GM19025 (cell line): ENCODE data around the gene CRYBA2.

Source experiments
- ATAC-seq: cut with Tn5 transposase; IDR thresholded peaks from one replicate; pipeline ENCODE4 v1.9.1; 2021; ENCODE audit warnings: mild to moderate bottlenecking, low read depth, moderate library complexity; ENCODE audit not compliant: unreplicated experiment

Gene CRYBA2

DNA sequence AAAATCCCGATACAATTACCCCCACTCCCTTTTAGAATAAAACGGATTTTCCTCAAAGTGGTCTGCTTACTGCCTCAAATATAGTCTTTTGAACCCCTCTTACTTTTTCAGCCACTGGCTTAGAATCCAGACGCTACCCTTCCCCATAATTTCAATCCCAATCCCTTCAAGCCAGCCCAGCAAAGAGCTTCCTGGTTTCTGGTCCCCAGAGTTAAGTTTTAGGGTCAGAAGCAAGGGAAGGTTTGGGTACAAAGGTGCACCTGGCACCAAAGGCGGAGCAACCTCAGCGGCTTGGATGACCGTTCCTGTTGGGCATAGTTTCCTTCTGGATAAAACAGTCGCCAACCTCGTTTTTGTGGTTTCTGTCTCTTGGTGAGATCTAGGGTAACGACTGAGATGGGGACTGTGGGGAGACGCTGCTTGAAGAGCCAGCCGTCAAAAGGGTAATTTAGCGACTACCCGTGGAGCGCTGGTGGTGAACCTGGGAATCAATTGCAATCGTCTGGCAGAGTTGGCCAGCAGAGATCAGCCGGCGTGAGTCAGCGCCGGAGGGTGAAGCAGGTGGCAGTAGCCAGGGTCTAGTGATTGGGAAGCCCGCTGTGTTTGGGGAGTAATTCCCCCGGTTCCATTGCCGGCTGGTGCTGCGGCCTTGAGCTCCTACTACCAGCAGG lies 9.8 kb downstream of the CRYBA2 start:
- no peak for ATAC-seq

DNA sequence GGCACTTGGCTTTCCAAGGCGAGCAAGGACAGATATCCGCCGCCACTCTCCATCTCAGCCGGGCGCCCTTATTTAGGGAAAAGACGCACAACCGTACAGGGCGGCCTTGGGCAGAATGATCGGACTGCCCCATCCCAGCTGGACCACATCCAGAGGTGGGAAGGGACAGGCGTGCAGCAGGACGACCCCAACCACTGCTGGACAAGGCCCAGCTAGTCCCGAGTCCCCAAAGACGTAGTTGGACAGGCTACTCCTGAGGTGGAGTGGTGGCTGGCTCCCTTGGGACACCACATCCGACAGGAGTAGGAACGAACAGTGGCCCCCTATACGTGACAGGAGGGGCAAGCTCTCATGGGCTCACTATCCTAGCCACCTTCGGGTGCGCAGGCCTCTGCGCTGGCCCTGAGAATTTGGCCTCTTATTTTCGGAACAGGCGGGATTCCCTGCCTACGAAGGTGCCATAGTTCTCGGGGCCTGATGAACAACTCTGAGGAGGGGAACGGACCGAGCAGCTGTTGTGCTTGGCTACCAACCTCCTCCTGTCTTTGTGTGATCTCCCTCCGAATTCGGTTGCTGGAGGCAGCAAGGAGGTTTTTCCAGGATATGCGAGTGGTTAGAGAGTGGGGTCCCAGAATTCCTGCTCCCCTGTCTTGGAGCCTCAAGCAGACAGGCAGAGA lies 10.5 kb downstream of the CRYBA2 start:
- ATAC-seq: no peak

GRCh38 chr2:218981881-218982585 lies 11.2 kb downstream of the CRYBA2 start:
- no peak for ATAC-seq

- no peak for ATAC-seq
These were observed 11.8 kb downstream of the CRYBA2 start for GRCh38 chr2:218981390-218981880.

DNA sequence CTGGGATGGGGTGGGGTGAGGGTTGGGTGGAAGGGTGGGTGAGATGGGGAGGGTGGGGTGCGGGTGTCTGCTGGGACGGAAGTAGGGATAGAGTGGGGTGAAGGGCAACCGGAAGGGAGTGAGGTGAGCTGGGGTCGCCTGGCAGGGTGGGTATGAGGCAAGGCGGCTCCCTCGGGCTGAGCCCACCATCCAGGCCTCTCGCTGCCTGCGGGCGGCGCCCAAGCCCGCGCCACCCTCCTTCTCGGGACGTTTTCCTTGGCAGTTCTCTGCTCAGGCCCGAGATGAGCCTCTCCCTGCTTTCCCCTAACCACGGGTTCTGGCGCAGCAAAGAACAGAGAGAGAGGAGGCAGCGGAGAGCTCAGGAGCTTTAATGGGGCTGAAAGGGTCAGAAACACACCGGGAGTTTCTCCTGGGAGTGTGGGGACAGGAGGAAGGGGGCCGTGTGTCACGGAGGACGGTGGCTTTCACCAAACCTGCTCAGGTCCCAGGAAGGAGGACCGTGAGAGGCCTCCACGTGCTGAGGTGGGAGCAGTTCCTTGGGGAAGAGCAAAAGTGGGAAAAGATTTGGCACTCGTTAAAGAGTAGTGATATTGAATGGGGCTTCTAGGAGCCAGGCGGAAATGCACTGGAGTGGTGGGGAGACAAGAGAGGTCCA lies 12.4 kb downstream of the CRYBA2 start:
- no peak for ATAC-seq

DNA sequence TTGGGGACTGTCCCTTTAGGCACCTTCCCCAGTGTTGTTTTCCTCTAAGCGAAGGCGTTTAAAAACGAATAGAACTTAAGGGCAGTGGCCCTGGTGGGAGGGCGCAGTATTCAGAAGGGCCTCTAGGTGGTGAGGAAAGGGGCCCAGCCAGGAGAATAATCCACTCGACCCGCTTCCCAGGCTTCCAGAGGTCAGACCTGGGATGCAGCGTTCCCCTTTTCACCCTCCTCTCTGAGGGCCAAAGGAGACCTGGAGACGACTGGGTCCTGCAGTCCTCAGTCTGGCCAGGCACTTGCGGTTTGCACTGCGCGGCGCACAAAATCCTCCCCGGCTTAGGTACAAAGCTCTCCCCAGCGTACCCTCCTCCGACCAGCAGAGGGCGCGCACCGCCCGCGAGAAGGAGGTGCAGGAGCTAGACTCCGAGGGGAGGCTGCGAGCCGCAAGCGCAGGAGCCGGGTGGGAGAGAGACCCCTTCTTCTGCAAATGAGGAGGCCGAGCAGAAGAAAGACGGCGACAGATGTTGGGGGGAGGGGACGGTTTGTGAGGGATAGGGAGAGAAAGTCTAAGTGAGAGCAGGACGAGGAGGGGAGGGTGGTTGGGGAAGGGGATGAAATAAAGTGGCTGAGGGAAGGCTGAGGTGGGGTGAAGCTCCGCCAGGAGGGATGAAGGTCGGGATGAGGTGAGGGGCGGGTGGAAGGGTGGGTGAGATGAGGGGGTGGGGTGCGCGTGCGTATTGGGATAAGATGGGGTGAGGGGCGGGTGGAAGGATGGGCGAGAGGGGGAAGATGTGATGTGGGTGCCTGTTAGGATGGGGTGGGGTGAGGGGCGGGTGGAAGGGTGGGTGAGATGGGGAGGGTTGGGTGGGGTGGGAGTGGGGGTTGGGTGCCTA lies 13.1 kb downstream of the CRYBA2 start:
- peak; percentile 98 for ATAC-seq

DNA sequence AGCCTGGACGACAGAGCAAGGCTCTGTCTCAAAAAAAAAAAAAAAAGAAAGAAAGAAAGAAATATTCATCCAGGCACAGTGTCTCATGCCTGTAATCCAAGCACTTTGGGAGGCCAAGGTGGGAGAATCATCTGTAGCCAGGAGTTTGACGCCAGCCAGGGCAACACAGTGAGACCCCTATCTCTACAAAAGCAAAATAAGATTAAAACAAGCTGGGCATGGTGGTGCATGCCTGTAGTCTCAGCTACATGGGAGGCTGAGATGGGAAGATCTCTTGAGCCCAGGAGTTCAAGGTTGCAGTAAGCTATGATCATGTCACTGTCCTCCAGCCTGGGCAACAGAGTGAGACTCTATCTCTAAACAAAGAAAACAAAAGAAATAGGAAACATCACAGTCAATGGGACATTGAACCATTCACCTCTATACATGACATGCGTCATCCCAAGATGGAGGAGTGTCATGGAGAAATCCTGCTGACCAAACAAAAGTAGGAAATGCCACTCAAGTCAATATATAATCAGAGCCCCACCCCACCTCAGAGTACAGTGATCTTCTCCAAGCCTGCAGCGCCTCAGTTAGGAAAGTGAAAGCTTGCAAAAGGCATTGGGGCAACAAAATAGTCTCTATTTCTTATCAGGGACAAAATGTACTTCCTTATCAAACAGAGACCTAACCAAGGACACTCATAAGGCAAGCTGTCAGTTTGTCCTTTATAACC lies 18.0 kb downstream of the CRYBA2 start:
- ATAC-seq: no peak

- ATAC-seq: no peak
These were observed 22.3 kb downstream of the CRYBA2 start for GRCh38 chr2:218970894-218971293.

GRCh38 chr2:218964041-218964771 lies 29.0 kb downstream of the CRYBA2 start:
- ATAC-seq: no peak

GRCh38 chr2:218963601-218964000 lies 29.6 kb downstream of the CRYBA2 start:
- no peak for ATAC-seq

DNA sequence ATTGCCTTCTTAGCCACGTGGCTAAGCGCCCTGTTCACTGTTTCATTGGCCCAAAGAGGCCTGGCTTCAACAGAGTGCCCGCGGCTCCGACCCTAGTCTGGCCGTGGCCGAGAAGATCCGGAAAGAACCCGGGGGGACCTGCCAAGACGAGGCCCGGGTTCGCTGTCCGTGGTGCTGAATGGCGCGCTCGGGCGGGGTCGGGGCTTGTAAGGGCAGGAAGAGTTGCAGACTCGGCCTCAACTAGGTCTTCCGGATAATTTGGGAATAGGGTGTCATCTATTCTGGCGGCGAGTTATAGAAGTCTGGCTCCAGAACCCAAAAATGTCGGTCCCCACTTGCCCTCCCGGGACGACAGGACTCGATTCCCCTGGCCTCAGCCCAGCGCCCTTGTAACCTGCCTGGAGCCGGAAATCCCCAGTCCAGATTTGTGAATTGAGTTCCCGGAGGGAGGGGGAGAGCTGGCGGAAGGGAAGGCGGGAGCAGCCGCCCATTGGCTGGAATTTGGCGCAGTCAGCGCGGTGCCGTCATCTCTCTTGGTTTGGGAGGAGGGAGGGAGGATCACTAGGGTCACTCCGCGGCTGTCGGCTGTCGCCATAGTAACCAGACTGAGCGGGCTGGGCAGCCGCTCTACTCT lies 30.2 kb downstream of the CRYBA2 start:
- ATAC-seq: no peak

DNA sequence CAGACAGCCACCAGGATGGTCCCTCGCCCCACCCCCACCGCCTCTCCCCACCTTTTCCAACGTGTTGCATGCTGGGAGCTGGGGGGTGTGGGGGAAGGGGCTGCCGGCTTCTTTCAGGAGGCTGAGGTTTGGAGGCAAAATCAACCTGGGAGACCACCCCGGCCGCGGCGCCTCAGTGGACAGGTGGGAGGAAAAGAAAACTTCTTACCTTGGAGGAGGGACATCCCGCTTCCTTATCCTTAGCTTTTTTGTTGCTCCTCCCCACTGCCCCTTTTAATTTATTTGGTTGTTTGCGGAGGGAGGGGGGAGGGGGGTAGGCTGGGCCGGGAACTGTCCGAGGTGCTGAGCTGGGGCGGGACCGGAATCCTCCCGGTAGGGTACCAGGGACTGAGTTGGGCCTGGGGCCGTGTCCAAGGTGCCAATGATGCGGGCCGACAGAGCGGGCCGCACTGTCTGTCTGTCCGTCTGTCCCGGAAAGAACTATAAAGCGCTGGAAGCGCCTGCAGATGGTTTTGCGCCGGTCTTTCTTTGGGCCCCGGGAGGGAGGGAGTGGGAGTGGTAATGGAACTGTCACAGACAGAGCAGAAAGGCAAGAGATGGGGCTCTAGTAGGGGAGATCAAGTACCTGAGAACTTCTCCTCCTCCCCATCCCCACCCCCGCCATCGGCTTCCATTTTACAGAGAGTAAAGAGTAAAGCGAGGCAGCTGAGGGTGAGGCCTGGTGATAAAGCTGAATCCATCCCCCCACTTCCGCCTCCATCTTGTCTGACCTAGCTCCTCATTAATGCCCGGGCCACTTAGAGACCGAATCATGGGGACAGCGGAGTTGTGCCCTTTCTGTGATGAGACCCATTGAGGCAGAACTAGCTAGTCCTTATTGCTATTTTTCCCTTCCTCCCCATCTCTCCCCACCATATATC lies 31.3 kb downstream of the CRYBA2 start:
- ATAC-seq: no peak

DNA sequence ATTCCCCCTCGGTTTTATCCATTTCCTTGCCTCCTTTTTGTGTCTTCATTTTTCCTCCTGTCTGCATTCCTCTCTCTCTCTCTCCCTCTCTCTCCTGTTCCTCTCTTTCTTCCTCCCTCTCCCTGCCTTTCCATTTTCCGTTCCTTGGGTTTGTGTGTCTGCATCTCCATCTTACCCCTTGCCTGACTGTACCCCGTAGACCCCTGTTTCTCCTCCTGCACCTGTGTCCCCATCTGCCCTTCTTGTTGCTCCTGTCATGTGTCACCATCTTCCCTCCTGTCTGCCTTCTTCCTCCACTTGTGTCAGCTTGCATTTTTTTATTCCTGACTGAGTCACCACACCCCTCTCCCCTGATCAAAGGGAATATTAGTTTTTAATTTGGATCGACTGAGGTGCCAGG lies 32.0 kb downstream of the CRYBA2 start:
- ATAC-seq: no peak

GRCh38 chr2:218960309-218961165 lies 32.7 kb downstream of the CRYBA2 start:
- no peak for ATAC-seq

GRCh38 chr2:218959761-218960308 lies 33.4 kb downstream of the CRYBA2 start:
- ATAC-seq: peak; percentile 9

- ATAC-seq: peak; percentile 97
These were observed 34.0 kb downstream of the CRYBA2 start, which contains the start of gene CDK5R2 for GRCh38 chr2:218959141-218959731. TSS of gene CDK5R2 (plus strand) at chr2:218959666. CDS start at chr2:218959821, 155 bp downstream.
